ENCODE measurements around the gene CACHD1. TPM values are rescaled to one million over a fixed set of nuclear protein-coding genes. Genes with fewer than 3 reads are reported as not detected.
A peak's percentile ranks its signal among the peaks of the same experiment; 100 is the strongest.

The CACHD1 gene
- polyA plus RNA-seq, 1 donor from 2014 or later = 12.7 TPM

GRCh38 chr1:64686828-64687724 is 217.1 kb downstream of the CACHD1 start:
- Histone ChIP-seq H3K9me3 (ENCODE audit: low read length) (no peaks in the 10 kb centered on the region), H3K27ac (ENCODE audit: low read length) (no peak overlapping the region), H3K9me2 (ENCODE audit: insufficient read depth, low read length) (no peaks in the 10 kb centered on the region), H2AFZ (ENCODE audit: low read depth, low read length) (no peak overlapping the region), H3K79me2 (replicated peaks; ENCODE audit: insufficient read depth, low read length) (no peaks in the 10 kb centered on the region), H3F3A (ENCODE audit: insufficient read depth, low read length, poor library complexity, severe bottlenecking) (no peaks in the 10 kb centered on the region), H3K36me3 (ENCODE audit: insufficient read depth, low read length) (peaks cover 10% of the 10 kb centered on the region), H3K9ac (ENCODE audit: low read length) (no peak overlapping the region), H3K4me3 (ENCODE audit: low read length) (no peak overlapping the region), H4K20me1 (ENCODE audit: insufficient read depth) (no peaks in the 10 kb centered on the region), H3K27me3 (ENCODE audit: insufficient read depth, low read depth, low read length) (no peaks in the 10 kb centered on the region), H3K4me2 (ENCODE audit: low read length) (no peak overlapping the region)
- peak; percentile 72 for TF ChIP-seq SMC3 (conservative IDR thresholded peaks at IDR 0.05; ENCODE audit: poor library complexity)
- TF ChIP-seq REST (IDR thresholded peaks at IDR 0.05; ENCODE audit: borderline replicate concordance) = no peak
- no peak for TF ChIP-seq MXI1 (conservative IDR thresholded peaks at IDR 0.05; ENCODE audit: poor library complexity, severe bottlenecking)
- no peak for TF ChIP-seq EP300 (conservative IDR thresholded peaks at IDR 0.05; ENCODE audit: poor library complexity, severe bottlenecking)
- no peak for TF ChIP-seq TAF1 (IDR thresholded peaks at IDR 0.05; ENCODE audit: low read depth)
- no peak for TF ChIP-seq EZH2 (IDR thresholded peaks at IDR 0.05; ENCODE audit: borderline replicate concordance, insufficient read depth, low read length, poor library complexity, severe bottlenecking)
- TF ChIP-seq CTCF (IDR thresholded peaks at IDR 0.05; ENCODE audit: poor library complexity, severe bottlenecking) = peak; percentile 66
- peak; percentile 50 for TF ChIP-seq RAD21 (conservative IDR thresholded peaks at IDR 0.05)

- Histone ChIP-seq H3K9ac (ENCODE audit: low read length) (no peak overlapping the region), H3K36me3 (ENCODE audit: insufficient read depth, low read length) (peaks cover 6% of the 10 kb centered on the region), H3K4me3 (ENCODE audit: low read length) (no peak overlapping the region), H3K4me2 (ENCODE audit: low read length) (no peak overlapping the region), H3K27me3 (ENCODE audit: insufficient read depth, low read depth, low read length) (no peaks in the 10 kb centered on the region), H3K27ac (ENCODE audit: low read length) (no peak overlapping the region), H3K79me2 (replicated peaks; ENCODE audit: insufficient read depth, low read length) (no peaks in the 10 kb centered on the region), H3F3A (ENCODE audit: insufficient read depth, low read length, poor library complexity, severe bottlenecking) (no peaks in the 10 kb centered on the region), H3K9me2 (ENCODE audit: insufficient read depth, low read length) (no peaks in the 10 kb centered on the region), H3K9me3 (ENCODE audit: low read length) (no peaks in the 10 kb centered on the region), H4K20me1 (ENCODE audit: insufficient read depth) (no peaks in the 10 kb centered on the region), H2AFZ (ENCODE audit: low read depth, low read length) (no peak overlapping the region)
- no peak for TF ChIP-seq CTCF (IDR thresholded peaks at IDR 0.05; ENCODE audit: poor library complexity, severe bottlenecking)
- no peak for TF ChIP-seq MXI1 (conservative IDR thresholded peaks at IDR 0.05; ENCODE audit: poor library complexity, severe bottlenecking)
- TF ChIP-seq EZH2 (IDR thresholded peaks at IDR 0.05; ENCODE audit: borderline replicate concordance, insufficient read depth, low read length, poor library complexity, severe bottlenecking) = no peak
- no peak for TF ChIP-seq TAF1 (IDR thresholded peaks at IDR 0.05; ENCODE audit: low read depth)
- TF ChIP-seq REST (IDR thresholded peaks at IDR 0.05; ENCODE audit: borderline replicate concordance) = no peak
- TF ChIP-seq POLR2AphosphoS5 (IDR thresholded peaks at IDR 0.05) = no peak
Observed at GRCh38 chr1:64687725-64688327, 217.9 kb downstream of the CACHD1 start.

Data from neural cell (in vitro differentiated cells).